ENCODE data around the gene LATS1. TPM values are rescaled to one million over a fixed set of nuclear protein-coding genes. Genes with fewer than 3 reads are reported as not detected.
A peak's percentile ranks its signal among the peaks of the same experiment; 100 is the strongest.

LATS1 gene
- total and polyA plus RNA-seq, 3 experiments from 2014 or later, result 12.7 to 33.8 (median 29.7) TPM

DNA sequence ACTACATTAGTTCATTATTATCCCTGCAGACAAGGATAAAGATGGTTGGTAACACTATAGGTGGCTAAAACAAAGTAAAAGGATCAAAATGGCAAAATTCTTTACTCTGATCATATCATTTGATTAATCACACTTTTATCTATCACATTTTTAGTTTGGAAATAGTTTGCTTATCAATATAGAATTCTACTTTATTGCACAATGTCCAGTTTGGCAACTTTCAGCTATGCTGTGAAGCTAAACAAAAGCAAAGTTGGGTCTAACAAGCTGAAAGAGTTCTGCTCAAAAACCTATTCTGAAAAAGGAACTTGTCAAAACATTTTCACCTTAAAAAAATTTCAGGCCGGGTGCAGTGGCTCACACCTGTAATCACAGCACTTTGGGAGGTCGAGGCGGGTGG, 7.9 kb upstream of the LATS1 start:
- Mint-ChIP-seq H3K9me3 (no peaks in the 10 kb centered on the region), H3K27ac (no peak overlapping the region), H3K36me3 (peaks cover 0 to 55% (median 6%) of the 10 kb centered on the region in 3 donors), H3K4me3 (no peak overlapping the region), H3K27me3 (no peaks in the 10 kb centered on the region), H3K4me1 (peaks cover 11 to 17% (median 15%) of the 10 kb centered on the region in 3 donors)
- Histone ChIP-seq H3K27me3 (ENCODE audit: insufficient read depth, low read length, poor library complexity, severe bottlenecking) (no peaks in the 10 kb centered on the region), H3K36me3 (ENCODE audit: insufficient read depth, low read length) (peaks cover 8% of the 10 kb centered on the region), H3K27ac (ENCODE audit: low read depth, low read length) (no peak overlapping the region), H3K4me1 (ENCODE audit: insufficient read depth, low read length) (peaks cover 12% of the 10 kb centered on the region), H3K4me3 (ENCODE audit: low read length) (no peak overlapping the region), H3K9me3 (ENCODE audit: low read length) (no peaks in the 10 kb centered on the region)
- no peak for DNase-seq
- CTCF ChIA-PET, result interaction anchor here (0.9 to 3.8 kb wide), 3 partner anchors 8 to 20 kb away, joined by 3 to 13 read pairs (median 4); partner anchors contain the start of gene NUP43
- POLR2A ChIA-PET, result no interaction called here

DNA sequence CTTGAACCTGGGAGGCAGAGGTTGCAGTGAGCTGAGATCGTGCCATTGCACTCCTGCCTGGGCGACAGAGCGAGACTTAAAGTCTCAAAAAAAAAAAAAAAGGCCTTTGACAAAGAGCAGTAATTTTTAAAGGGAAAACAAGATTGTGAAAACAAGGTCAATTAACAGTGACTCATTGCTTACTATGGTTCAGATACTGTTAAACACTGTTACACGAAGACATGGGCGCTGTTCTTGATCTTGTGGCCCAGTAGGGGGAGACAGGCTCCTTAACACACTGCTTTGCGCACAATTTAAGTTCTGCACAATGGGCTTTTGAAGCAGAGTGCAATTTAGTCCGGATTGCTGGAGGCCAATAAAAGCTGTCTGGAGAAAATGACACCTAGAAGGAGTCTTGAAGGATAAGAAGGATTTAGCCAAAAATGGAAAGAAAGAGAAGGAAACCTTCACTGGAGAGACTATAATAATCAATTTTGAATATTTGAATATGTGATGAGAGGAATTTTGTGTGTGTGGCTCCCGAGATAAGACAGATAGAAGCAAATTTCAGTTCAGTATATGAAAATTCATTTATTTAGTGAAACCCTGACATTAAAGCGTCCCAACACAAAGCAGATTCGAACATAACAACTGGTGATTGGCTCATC, 6.0 kb upstream of the LATS1 start:
- no peaks in the 10 kb centered on the region for H3K9me3 Mint-ChIP-seq
- peaks cover 0 to 39% (median 3%) of the 10 kb centered on the region in 3 donors for H3K36me3 Mint-ChIP-seq
- Histone ChIP-seq H3K27me3 (ENCODE audit: insufficient read depth, low read length, poor library complexity, severe bottlenecking) (no peaks in the 10 kb centered on the region), H3K4me3 (ENCODE audit: low read length) (no peak overlapping the region), H3K4me1 (ENCODE audit: insufficient read depth, low read length) (peaks cover 7% of the 10 kb centered on the region), H3K36me3 (ENCODE audit: insufficient read depth, low read length) (no peaks in the 10 kb centered on the region), H3K27ac (ENCODE audit: low read depth, low read length) (no peak overlapping the region), H3K9me3 (ENCODE audit: low read length) (no peaks in the 10 kb centered on the region)
- H3K27ac Mint-ChIP-seq, result peak overlapping the region in 1 of 8 donors; percentile 7
- H3K4me1 Mint-ChIP-seq, result peaks cover 15 to 21% (median 20%) of the 10 kb centered on the region in 3 donors
- no peaks in the 10 kb centered on the region for H3K27me3 Mint-ChIP-seq
- H3K4me3 Mint-ChIP-seq, result no peak overlapping the region
- CTCF ChIA-PET, result interaction anchor here (0.7 to 3.8 kb wide), 5 partner anchors 9 to 100 kb away, joined by 3 to 13 read pairs (median 3); partner anchors contain the start of genes NUP43 and PCMT1
- POLR2A ChIA-PET, result no interaction called here
- peak in 3 of 5 donors; percentile 14 to 58 (median 36) for DNase-seq

GRCh38 chr6:149723262-149723661, 5.4 kb upstream of the LATS1 start:
- Histone ChIP-seq H3K4me3 (ENCODE audit: low read length) (no peak overlapping the region), H3K36me3 (ENCODE audit: insufficient read depth, low read length) (no peaks in the 10 kb centered on the region), H3K27ac (ENCODE audit: low read depth, low read length) (no peak overlapping the region), H3K4me1 (ENCODE audit: insufficient read depth, low read length) (peaks cover under 1% of the 10 kb centered on the region), H3K27me3 (ENCODE audit: insufficient read depth, low read length, poor library complexity, severe bottlenecking) (no peaks in the 10 kb centered on the region), H3K9me3 (ENCODE audit: low read length) (no peaks in the 10 kb centered on the region)
- peaks cover 12 to 21% (median 18%) of the 10 kb centered on the region in 3 donors for H3K4me1 Mint-ChIP-seq
- DNase-seq, result no peak
- CTCF ChIA-PET, result interaction anchor here (1.3 to 3.8 kb wide), 2 partner anchors 9 to 22 kb away, joined by 4 to 13 read pairs; partner anchors contain the start of gene NUP43
- no peak overlapping the region for H3K27ac Mint-ChIP-seq
- H3K9me3 Mint-ChIP-seq, result no peaks in the 10 kb centered on the region
- no peaks in the 10 kb centered on the region for H3K27me3 Mint-ChIP-seq
- H3K4me3 Mint-ChIP-seq, result no peak overlapping the region
- POLR2A ChIA-PET, result no interaction called here
- H3K36me3 Mint-ChIP-seq, result peaks cover 0 to 36% (median 3%) of the 10 kb centered on the region in 3 donors

DNA sequence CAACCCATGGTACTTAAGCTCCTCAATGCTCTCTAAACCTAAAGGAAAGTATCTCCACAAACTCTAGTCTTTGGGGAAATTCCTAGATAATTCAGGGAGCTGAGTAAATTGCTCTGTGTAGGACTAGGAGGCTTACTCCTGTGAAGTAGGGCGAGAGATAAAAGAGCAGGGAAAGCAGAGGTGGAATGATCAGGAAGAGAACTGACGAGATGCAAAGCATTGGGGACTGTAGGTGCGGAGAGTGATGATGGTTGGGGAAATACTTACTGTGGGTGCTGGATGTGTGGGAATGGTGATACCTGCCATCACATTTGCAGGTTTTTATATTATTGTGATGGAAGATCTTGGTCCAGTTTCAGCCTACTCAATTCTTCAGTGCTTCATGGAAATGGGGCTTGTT, 1.6 kb upstream of the LATS1 start:
- Histone ChIP-seq H3K27ac (ENCODE audit: low read depth, low read length) (no peak overlapping the region), H3K4me3 (ENCODE audit: low read length) (no peak overlapping the region), H3K9me3 (ENCODE audit: low read length) (no peaks in the 10 kb centered on the region), H3K36me3 (ENCODE audit: insufficient read depth, low read length) (no peaks in the 10 kb centered on the region), H3K27me3 (ENCODE audit: insufficient read depth, low read length, poor library complexity, severe bottlenecking) (no peaks in the 10 kb centered on the region), H3K4me1 (ENCODE audit: insufficient read depth, low read length) (peaks cover 15% of the 10 kb centered on the region)
- Mint-ChIP-seq H3K4me3 (peak overlapping the region; percentile 27 to 64 (median 55)), H3K27ac (peak overlapping the region in 5 of 8 donors; percentile 40 to 100 (median 65)), H3K27me3 (no peaks in the 10 kb centered on the region), H3K36me3 (peaks cover 0 to 22% (median 3%) of the 10 kb centered on the region in 3 donors), H3K4me1 (peaks cover 30 to 48% (median 44%) of the 10 kb centered on the region in 3 donors), H3K9me3 (no peaks in the 10 kb centered on the region)
- DNase-seq, result no peak
- CTCF ChIA-PET, result interaction anchor here (0.9 to 2.3 kb wide), 3 partner anchors 20 to 174 kb away, joined by 3 to 6 read pairs (median 5); partner anchors contain the start of gene PPIL4
- POLR2A ChIA-PET, result no interaction called here

- Mint-ChIP-seq H3K27me3 (no peaks in the 10 kb centered on the region), H3K4me3 (peak overlapping the region; percentile 91 to 99 (median 97))
- DNase-seq, result no peak
Observed at GRCh38 chr6:149717255-149717587, 680 bp downstream of the LATS1 start.

GRCh38 chr6:149716181-149716963, 1.5 kb downstream of the LATS1 start:
- ChIA-PET POLR2A (interaction anchor here (2.4 kb wide), 1 partner anchor 171 kb away, joined by 6 read pairs; the partner anchor contains the start of gene PPIL4), CTCF (interaction anchor here (2.2 to 2.6 kb wide), 2 partner anchors 30 to 34 kb away, joined by 8 to 16 read pairs; partner anchors contain the start of genes NUP43 and PCMT1)
- H3K4me1 ChIP-seq (ENCODE audit: insufficient read depth, low read length), result peaks cover 15% of the 10 kb centered on the region
- Mint-ChIP-seq H3K9me3 (no peaks in the 10 kb centered on the region), H3K36me3 (peaks cover 0 to 24% (median 2%) of the 10 kb centered on the region in 3 donors), H3K4me3 (peak overlapping the region; percentile 91 to 99 (median 97)), H3K27ac (peak overlapping the region; percentile 57 to 100 (median 96)), H3K4me1 (peaks cover 46 to 67% (median 57%) of the 10 kb centered on the region in 3 donors), H3K27me3 (no peaks in the 10 kb centered on the region)
- DNase-seq, result no peak
- H3K36me3 ChIP-seq (ENCODE audit: insufficient read depth, low read length), result no peaks in the 10 kb centered on the region
- peak overlapping the region; percentile 87 for H3K4me3 ChIP-seq (ENCODE audit: low read length)
- H3K9me3 ChIP-seq (ENCODE audit: low read length), result no peaks in the 10 kb centered on the region
- peak overlapping the region; percentile 11 for H3K27ac ChIP-seq (ENCODE audit: low read depth, low read length)
- no peaks in the 10 kb centered on the region for H3K27me3 ChIP-seq (ENCODE audit: insufficient read depth, low read length, poor library complexity, severe bottlenecking)

More at GRCh38 chr6:149717255-149717587, 680 bp downstream of the LATS1 start:
- peaks cover 0 to 19% (median 2%) of the 10 kb centered on the region in 3 donors for H3K36me3 Mint-ChIP-seq
- ChIA-PET POLR2A (interaction anchor here (0.6 to 2.4 kb wide), 5 partner anchors 19 to 172 kb away, joined by 3 to 20 read pairs (median 6); partner anchors contain the start of genes GINM1, PCMT1 and PPIL4), CTCF (interaction anchor here (0.9 to 2.6 kb wide), 4 partner anchors 9 to 135 kb away, joined by 3 to 16 read pairs (median 6); partner anchors contain the start of genes NUP43 and PCMT1)
- H3K27me3 ChIP-seq (ENCODE audit: insufficient read depth, low read length, poor library complexity, severe bottlenecking), result no peaks in the 10 kb centered on the region
- H3K27ac Mint-ChIP-seq, result peak overlapping the region; percentile 91 to 100 (median 98)
- H3K4me1 ChIP-seq (ENCODE audit: insufficient read depth, low read length), result peaks cover 15% of the 10 kb centered on the region
- H3K4me3 ChIP-seq (ENCODE audit: low read length), result peak overlapping the region; percentile 87
- H3K9me3 Mint-ChIP-seq, result no peaks in the 10 kb centered on the region
- no peaks in the 10 kb centered on the region for H3K36me3 ChIP-seq (ENCODE audit: insufficient read depth, low read length)
- peaks cover 41 to 59% (median 51%) of the 10 kb centered on the region in 3 donors for H3K4me1 Mint-ChIP-seq
- no peaks in the 10 kb centered on the region for H3K9me3 ChIP-seq (ENCODE audit: low read length)
- peak overlapping the region; percentile 88 for H3K27ac ChIP-seq (ENCODE audit: low read depth, low read length)

DNA sequence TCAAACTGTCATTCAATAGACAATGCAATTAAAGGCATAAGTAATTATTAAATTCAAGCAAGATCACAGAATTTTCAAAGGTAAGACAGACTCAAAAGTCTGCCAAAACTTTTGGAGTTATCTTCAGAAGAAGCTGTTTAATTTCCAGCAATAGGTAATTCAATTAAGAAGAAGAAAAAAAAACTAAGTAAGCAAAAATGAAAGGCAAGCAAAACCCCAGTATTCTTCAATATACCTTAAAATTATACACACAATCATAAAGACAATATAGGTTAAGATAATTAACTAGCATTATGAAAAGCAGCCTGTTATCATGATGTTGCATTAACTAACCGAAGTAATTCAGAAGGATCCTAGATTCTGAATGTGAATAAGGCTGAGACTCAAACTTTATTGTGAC, 3.5 kb downstream of the LATS1 start:
- Histone ChIP-seq H3K27me3 (ENCODE audit: insufficient read depth, low read length, poor library complexity, severe bottlenecking) (no peaks in the 10 kb centered on the region), H3K4me3 (ENCODE audit: low read length) (no peak overlapping the region), H3K36me3 (ENCODE audit: insufficient read depth, low read length) (no peaks in the 10 kb centered on the region), H3K4me1 (ENCODE audit: insufficient read depth, low read length) (peaks cover 29% of the 10 kb centered on the region), H3K27ac (ENCODE audit: low read depth, low read length) (no peak overlapping the region), H3K9me3 (ENCODE audit: low read length) (no peaks in the 10 kb centered on the region)
- H3K27ac Mint-ChIP-seq, result peak overlapping the region in 1 of 8 donors; percentile 34
- ChIA-PET POLR2A (no interaction called here), CTCF (no interaction called here)
- H3K4me1 Mint-ChIP-seq, result peaks cover 56 to 78% (median 69%) of the 10 kb centered on the region in 3 donors
- peaks cover 0 to 30% (median under 1%) of the 10 kb centered on the region in 3 donors for H3K36me3 Mint-ChIP-seq
- no peaks in the 10 kb centered on the region for H3K9me3 Mint-ChIP-seq
- H3K27me3 Mint-ChIP-seq, result no peaks in the 10 kb centered on the region
- H3K4me3 Mint-ChIP-seq, result peak overlapping the region in 1 of 7 donors; percentile 35
- no peak for DNase-seq
